ENCODE data around the gene MRPS6.

GRCh38 chr21:34110594-34111202, 37.3 kb downstream of the MRPS6 start:
- TF ChIP-seq CTCF (IDR thresholded peaks at IDR 0.05 in 4 of 5, conservative IDR thresholded peaks at IDR 0.05 in 1 of 5), result no peak
- TF ChIP-seq POLR2A (IDR thresholded peaks at IDR 0.05), result no peak

Data from gastrocnemius medialis (tissue), 4 donors.